Measurements from ENCODE around the gene MRFAP1L1.

The MRFAP1L1 gene

DNA sequence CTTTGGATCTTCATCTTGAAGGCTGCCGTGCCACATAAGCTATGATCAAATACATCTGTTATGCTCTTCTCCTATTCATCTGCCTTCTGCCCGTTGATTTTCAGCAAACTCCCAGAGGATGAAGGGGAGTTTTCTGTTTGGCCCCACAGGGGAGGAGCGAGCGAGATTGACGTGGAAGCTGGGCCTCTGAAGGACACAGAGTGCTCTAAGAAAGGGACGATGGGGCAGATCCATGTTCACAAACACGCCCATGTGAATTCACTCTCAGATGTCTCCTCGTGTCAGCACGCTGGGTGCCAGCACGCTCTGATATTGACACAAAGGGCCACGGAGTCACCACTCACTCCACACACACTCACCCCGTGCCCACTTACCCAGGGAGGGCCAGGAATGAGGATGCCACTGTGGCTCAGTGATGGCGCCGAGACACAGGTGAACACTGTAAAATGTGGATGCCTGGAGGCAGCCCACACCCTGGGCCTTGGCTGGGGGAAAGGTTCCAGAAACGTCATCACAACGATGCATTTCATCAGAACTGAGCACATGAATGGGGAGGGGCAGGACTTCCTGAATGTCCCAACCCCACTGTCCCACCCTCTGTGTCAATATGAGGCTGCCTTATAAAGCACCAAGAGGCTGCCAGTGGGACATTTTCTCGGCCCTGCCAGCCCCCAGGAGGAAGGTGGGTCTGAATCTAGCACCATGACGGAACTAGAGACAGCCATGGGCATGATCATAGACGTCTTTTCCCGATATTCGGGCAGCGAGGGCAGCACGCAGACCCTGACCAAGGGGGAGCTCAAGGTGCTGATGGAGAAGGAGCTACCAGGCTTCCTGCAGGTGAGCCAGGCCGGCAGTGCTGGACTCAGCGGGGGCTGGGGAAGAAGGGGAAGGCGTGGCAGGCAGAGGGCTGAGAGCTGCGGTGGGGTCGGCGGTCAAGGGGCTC lies 16.2 kb downstream of the MRFAP1L1 start, which contains the start of gene S100P:
TSS of gene S100P (plus strand) at position 648 of the 946 bp plus-strand sequence. CDS start at position 703, 55 bp downstream.
- no peaks in the 10 kb centered on the region for H3K9me3 ChIP-seq (ENCODE audit: control insufficient read depth in 1 of 2, low read length in 2 of 2)
- H3K36me3 ChIP-seq (ENCODE audit: control insufficient read depth in 1 of 2, insufficient read depth in 2 of 2, low read length in 2 of 2) = peaks cover 0 to 4% of the 10 kb centered on the region in 2 donors
- H3K4me3 ChIP-seq (ENCODE audit: low read depth in 1 of 2, low read length in 2 of 2) = no peak within 1 kb of the TSS
- no peaks in the 10 kb centered on the region for H3K4me1 ChIP-seq (ENCODE audit: control insufficient read depth in 1 of 2, insufficient read depth in 2 of 2, low read length in 2 of 2)
- no peak within 1 kb of the TSS for H3K27ac ChIP-seq (ENCODE audit: low read length)
- H3K27me3 ChIP-seq (ENCODE audit: low read depth, low read length) = no peaks in the 10 kb centered on the region

DNA sequence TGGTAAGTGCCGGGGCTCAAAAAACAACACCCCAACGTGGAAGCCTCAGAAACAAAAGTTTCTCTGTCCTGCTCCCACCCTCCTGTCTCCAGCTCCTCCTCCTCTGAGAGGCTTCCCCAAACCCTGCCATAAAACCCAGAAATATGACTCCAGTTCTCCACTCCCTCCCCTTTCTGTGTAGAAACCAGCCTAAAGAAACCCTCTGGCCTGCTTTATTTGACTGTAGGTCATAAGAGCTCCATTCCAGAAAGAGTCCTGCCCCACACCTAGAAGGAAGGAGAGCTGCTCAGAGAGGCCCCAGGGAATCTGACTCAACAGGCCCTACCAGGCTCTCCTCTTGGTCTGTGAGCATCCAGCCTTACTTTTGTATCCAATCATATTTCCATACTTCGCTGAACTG lies 16.9 kb downstream of the MRFAP1L1 start:
- no peak overlapping the region for H3K27ac ChIP-seq (ENCODE audit: low read length)
- H3K27me3 ChIP-seq (ENCODE audit: low read depth, low read length) = no peaks in the 10 kb centered on the region
- no peak overlapping the region for H3K4me3 ChIP-seq (ENCODE audit: low read depth in 1 of 2, low read length in 2 of 2)
- no peaks in the 10 kb centered on the region for H3K9me3 ChIP-seq (ENCODE audit: control insufficient read depth in 1 of 2, low read length in 2 of 2)
- peaks cover 0 to 4% of the 10 kb centered on the region in 2 donors for H3K36me3 ChIP-seq (ENCODE audit: control insufficient read depth in 1 of 2, insufficient read depth in 2 of 2, low read length in 2 of 2)
- H3K4me1 ChIP-seq (ENCODE audit: control insufficient read depth in 1 of 2, insufficient read depth in 2 of 2, low read length in 2 of 2) = no peaks in the 10 kb centered on the region

- H3K27ac ChIP-seq (ENCODE audit: low read length) = no peak overlapping the region
- H3K27me3 ChIP-seq (ENCODE audit: low read depth, low read length) = no peaks in the 10 kb centered on the region
- H3K36me3 ChIP-seq (ENCODE audit: control insufficient read depth in 1 of 2, insufficient read depth in 2 of 2, low read length in 2 of 2) = peaks cover 0 to 4% of the 10 kb centered on the region in 2 donors
- H3K4me3 ChIP-seq (ENCODE audit: low read depth in 1 of 2, low read length in 2 of 2) = no peak overlapping the region
- no peaks in the 10 kb centered on the region for H3K4me1 ChIP-seq (ENCODE audit: control insufficient read depth in 1 of 2, insufficient read depth in 2 of 2, low read length in 2 of 2)
- no peaks in the 10 kb centered on the region for H3K9me3 ChIP-seq (ENCODE audit: control insufficient read depth in 1 of 2, low read length in 2 of 2)
Measured at GRCh38 chr4:6692379-6692778, 17.3 kb downstream of the MRFAP1L1 start.

DNA sequence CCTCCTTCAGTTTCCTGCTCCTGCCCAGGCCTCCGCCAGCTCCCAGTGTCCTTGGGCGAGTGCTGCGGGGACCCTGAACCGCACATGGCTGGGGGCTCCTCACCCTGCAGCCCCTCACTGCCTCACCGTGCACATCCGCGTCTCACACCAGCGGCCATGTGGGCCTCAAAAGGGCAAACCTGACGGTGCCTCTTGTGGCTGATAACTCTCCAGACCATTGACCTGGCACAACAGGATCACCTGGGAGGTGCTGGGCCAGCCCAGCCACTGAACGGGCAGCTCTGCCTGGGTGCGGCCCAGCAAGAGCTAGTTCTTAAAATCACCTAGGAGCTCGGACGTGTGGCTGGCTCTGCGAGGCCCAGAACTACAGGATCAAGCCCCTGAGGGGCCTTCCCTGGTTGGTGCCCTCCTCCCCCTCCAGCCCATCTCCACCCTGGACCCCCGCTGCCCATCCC lies 20.1 kb downstream of the MRFAP1L1 start:
- no peaks in the 10 kb centered on the region for H3K4me1 ChIP-seq (ENCODE audit: control insufficient read depth in 1 of 2, insufficient read depth in 2 of 2, low read length in 2 of 2)
- H3K36me3 ChIP-seq (ENCODE audit: control insufficient read depth in 1 of 2, insufficient read depth in 2 of 2, low read length in 2 of 2) = no peaks in the 10 kb centered on the region
- no peak overlapping the region for H3K4me3 ChIP-seq (ENCODE audit: low read depth in 1 of 2, low read length in 2 of 2)
- no peaks in the 10 kb centered on the region for H3K9me3 ChIP-seq (ENCODE audit: control insufficient read depth in 1 of 2, low read length in 2 of 2)
- H3K27ac ChIP-seq (ENCODE audit: low read length) = no peak overlapping the region
- H3K27me3 ChIP-seq (ENCODE audit: low read depth, low read length) = no peaks in the 10 kb centered on the region

DNA sequence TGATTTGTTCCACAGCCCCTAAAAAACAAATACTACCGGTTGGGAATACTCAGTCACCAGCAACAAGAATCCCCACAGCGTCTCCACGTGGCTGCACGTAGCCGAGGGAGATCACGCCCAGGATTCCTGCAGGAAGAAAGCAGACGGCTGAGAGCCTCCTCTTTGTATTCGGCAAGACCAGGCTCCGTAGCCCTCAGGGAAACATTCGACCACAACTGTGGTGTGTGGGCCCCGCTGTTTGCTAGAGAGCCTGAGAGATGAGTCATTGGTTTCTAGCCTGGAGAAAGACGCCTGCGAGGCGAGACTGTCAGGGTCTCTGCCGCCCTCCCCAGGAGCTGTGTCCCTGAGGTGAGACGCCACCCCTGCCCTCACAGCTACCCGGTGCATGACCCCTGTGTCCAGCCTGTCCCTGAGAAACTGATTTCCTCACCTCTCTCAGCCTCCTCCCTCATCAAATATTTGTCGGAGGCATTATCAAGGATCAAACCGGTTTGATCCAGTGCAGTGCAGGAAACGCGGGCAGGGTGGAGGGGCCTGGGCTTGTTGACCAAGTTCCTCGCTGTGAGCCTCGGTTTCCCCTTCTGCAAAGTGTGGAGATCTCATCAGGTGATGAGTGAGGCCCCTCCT lies 20.7 kb downstream of the MRFAP1L1 start:
- H3K9me3 ChIP-seq (ENCODE audit: control insufficient read depth in 1 of 2, low read length in 2 of 2) = no peaks in the 10 kb centered on the region
- no peaks in the 10 kb centered on the region for H3K36me3 ChIP-seq (ENCODE audit: control insufficient read depth in 1 of 2, insufficient read depth in 2 of 2, low read length in 2 of 2)
- H3K4me3 ChIP-seq (ENCODE audit: low read depth in 1 of 2, low read length in 2 of 2) = no peak overlapping the region
- no peak overlapping the region for H3K27ac ChIP-seq (ENCODE audit: low read length)
- H3K4me1 ChIP-seq (ENCODE audit: control insufficient read depth in 1 of 2, insufficient read depth in 2 of 2, low read length in 2 of 2) = no peaks in the 10 kb centered on the region
- no peaks in the 10 kb centered on the region for H3K27me3 ChIP-seq (ENCODE audit: low read depth, low read length)

DNA sequence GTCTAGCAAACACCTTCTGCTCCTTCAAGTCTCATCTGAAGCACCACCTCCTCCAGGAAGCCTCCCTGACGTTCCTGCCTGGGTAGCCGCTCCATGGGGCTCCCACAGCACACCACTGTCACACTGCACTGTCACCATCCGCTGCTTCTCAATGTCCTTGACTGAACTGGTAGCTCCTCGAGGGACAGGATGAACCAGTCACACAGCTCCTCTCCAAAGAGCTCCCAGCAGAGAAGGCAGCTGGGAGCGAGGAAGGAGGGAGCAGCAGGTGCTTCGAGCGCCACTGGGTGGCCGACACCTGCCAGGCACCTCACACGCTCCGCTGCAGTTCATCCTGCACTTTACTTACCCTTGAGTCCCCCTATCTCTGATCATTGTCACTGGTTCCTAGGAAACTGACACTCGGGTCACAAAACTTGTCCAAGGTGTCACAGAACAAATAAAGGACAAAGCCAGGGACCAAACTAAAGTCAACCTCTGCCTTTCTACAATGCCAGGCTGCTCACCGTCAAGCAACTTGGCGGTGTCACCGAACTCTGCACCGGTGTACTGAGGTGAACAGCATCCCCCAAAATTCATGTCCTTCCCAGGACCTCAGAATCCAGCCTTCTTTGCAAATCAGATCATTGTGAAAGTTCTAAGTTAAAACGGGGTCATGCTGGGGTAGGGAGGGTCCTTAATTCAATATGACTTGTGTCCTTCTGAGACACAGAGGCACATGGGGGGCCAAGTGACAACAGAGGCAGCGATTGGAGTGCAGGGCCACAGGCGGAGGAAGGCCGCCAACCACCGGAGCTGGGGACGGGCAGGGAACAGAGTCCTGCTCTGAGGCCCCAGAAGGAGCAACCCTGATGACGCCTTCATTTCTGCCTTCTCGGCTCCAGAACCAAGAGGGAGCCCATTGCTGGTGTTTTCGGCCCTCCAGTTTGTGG lies 21.5 kb downstream of the MRFAP1L1 start:
- Histone ChIP-seq H3K9me3 (ENCODE audit: control insufficient read depth in 1 of 2, low read length in 2 of 2) (no peaks in the 10 kb centered on the region), H3K4me3 (ENCODE audit: low read depth in 1 of 2, low read length in 2 of 2) (no peak overlapping the region), H3K27me3 (ENCODE audit: low read depth, low read length) (no peaks in the 10 kb centered on the region), H3K27ac (ENCODE audit: low read length) (no peak overlapping the region), H3K4me1 (ENCODE audit: control insufficient read depth in 1 of 2, insufficient read depth in 2 of 2, low read length in 2 of 2) (no peaks in the 10 kb centered on the region), H3K36me3 (ENCODE audit: control insufficient read depth in 1 of 2, insufficient read depth in 2 of 2, low read length in 2 of 2) (no peaks in the 10 kb centered on the region)

- H3K9me3 ChIP-seq (ENCODE audit: control insufficient read depth in 1 of 2, low read length in 2 of 2) = no peaks in the 10 kb centered on the region
- no peak overlapping the region for H3K4me3 ChIP-seq (ENCODE audit: low read depth in 1 of 2, low read length in 2 of 2)
- H3K4me1 ChIP-seq (ENCODE audit: control insufficient read depth in 1 of 2, insufficient read depth in 2 of 2, low read length in 2 of 2) = no peaks in the 10 kb centered on the region
- no peaks in the 10 kb centered on the region for H3K27me3 ChIP-seq (ENCODE audit: low read depth, low read length)
- H3K27ac ChIP-seq (ENCODE audit: low read length) = no peak overlapping the region
- peaks cover 0 to 2% of the 10 kb centered on the region in 2 donors for H3K36me3 ChIP-seq (ENCODE audit: control insufficient read depth in 1 of 2, insufficient read depth in 2 of 2, low read length in 2 of 2)
Measured at GRCh38 chr4:6686104-6686787, 23.4 kb downstream of the MRFAP1L1 start.

- H3K9me3 ChIP-seq (ENCODE audit: control insufficient read depth in 1 of 2, low read length in 2 of 2) = no peaks in the 10 kb centered on the region
- H3K4me1 ChIP-seq (ENCODE audit: control insufficient read depth in 1 of 2, insufficient read depth in 2 of 2, low read length in 2 of 2) = no peaks in the 10 kb centered on the region
- H3K4me3 ChIP-seq (ENCODE audit: low read depth in 1 of 2, low read length in 2 of 2) = no peak overlapping the region
- peaks cover 0 to 3% of the 10 kb centered on the region in 2 donors for H3K36me3 ChIP-seq (ENCODE audit: control insufficient read depth in 1 of 2, insufficient read depth in 2 of 2, low read length in 2 of 2)
- H3K27ac ChIP-seq (ENCODE audit: low read length) = no peak overlapping the region
- H3K27me3 ChIP-seq (ENCODE audit: low read depth, low read length) = no peaks in the 10 kb centered on the region
Measured at GRCh38 chr4:6684656-6685055, 25.0 kb downstream of the MRFAP1L1 start.

GRCh38 chr4:6682862-6683590 lies 26.6 kb downstream of the MRFAP1L1 start:
- Histone ChIP-seq H3K4me3 (ENCODE audit: low read depth in 1 of 2, low read length in 2 of 2) (no peak overlapping the region), H3K4me1 (ENCODE audit: control insufficient read depth in 1 of 2, insufficient read depth in 2 of 2, low read length in 2 of 2) (no peaks in the 10 kb centered on the region), H3K27me3 (ENCODE audit: low read depth, low read length) (no peaks in the 10 kb centered on the region), H3K36me3 (ENCODE audit: control insufficient read depth in 1 of 2, insufficient read depth in 2 of 2, low read length in 2 of 2) (peaks cover 0 to 3% of the 10 kb centered on the region in 2 donors), H3K9me3 (ENCODE audit: control insufficient read depth in 1 of 2, low read length in 2 of 2) (no peaks in the 10 kb centered on the region), H3K27ac (ENCODE audit: low read length) (no peak overlapping the region)

- no peaks in the 10 kb centered on the region for H3K9me3 ChIP-seq (ENCODE audit: control insufficient read depth in 1 of 2, low read length in 2 of 2)
- H3K4me3 ChIP-seq (ENCODE audit: low read depth in 1 of 2, low read length in 2 of 2) = no peak overlapping the region
- H3K27ac ChIP-seq (ENCODE audit: low read length) = no peak overlapping the region
- H3K27me3 ChIP-seq (ENCODE audit: low read depth, low read length) = no peaks in the 10 kb centered on the region
- H3K36me3 ChIP-seq (ENCODE audit: control insufficient read depth in 1 of 2, insufficient read depth in 2 of 2, low read length in 2 of 2) = peaks cover 0 to 3% of the 10 kb centered on the region in 2 donors
- H3K4me1 ChIP-seq (ENCODE audit: control insufficient read depth in 1 of 2, insufficient read depth in 2 of 2, low read length in 2 of 2) = peaks cover 6 to 17% of the 10 kb centered on the region in 2 donors
Measured at GRCh38 chr4:6681191-6681590, 28.5 kb downstream of the MRFAP1L1 start.

Data from muscle layer of duodenum (tissue), 2 donors.